Measurements from ENCODE around the gene C22orf23. TPM values are rescaled to one million over a fixed set of nuclear protein-coding genes. Genes with fewer than 3 reads are reported as not detected.

C22orf23 gene
- total RNA-seq, 1 donor = not detected

DNA sequence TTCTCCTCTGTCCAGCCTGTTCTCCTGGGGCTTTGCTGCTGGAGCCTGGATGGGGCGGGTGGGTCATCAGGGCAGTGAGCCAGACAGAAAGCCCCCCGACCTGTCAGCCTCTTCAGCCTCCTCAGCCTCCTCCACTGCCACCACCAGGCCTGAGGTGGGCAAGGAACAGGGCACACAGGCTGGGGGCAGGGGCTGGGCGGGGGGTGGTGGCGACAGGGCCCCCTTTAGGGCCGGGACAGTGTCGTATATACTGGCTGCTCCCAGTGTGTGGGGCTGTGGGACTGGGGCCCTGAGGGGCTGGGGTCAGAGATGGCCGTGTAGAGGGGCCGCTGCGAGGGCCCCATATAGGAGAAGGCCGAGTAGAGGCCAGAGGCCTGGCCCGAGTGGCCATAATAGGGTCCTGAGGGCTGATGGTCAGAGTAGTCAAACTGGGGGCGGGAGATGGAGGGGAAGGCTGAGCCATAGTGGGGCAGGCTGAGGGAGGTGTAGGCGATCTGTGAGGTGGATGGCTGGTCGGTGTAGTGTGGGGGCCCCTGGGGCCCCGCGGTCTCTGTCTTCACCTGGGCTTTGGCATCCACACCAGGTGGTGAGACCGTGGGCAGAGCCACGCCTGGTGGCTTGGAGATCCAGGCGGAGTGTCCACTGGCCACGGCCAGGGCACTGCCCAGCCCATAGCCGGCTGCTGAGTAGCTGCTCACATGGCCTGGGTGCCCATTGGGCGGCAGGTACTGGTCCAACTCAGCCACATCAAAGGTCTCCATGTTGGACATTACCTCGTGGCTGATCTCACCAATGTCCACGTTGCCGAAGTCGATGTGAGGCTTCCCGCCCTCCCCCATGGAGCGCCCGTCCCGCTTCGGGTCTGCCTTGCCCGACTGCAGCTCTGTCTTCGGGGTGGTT is 20.1 kb upstream of the C22orf23 start:
- TF ChIP-seq, protein P1, sequence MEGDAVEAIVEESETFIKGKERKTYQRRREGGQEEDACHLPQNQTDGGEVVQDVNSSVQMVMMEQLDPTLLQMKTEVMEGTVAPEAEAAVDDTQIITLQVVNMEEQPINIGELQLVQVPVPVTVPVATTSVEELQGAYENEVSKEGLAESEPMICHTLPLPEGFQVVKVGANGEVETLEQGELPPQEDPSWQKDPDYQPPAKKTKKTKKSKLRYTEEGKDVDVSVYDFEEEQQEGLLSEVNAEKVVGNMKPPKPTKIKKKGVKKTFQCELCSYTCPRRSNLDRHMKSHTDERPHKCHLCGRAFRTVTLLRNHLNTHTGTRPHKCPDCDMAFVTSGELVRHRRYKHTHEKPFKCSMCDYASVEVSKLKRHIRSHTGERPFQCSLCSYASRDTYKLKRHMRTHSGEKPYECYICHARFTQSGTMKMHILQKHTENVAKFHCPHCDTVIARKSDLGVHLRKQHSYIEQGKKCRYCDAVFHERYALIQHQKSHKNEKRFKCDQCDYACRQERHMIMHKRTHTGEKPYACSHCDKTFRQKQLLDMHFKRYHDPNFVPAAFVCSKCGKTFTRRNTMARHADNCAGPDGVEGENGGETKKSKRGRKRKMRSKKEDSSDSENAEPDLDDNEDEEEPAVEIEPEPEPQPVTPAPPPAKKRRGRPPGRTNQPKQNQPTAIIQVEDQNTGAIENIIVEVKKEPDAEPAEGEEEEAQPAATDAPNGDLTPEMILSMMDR (IDR thresholded peaks at IDR 0.05; ENCODE audit: insufficient read depth, low read depth, low read length) = no peak
- no peak for DNase-seq (ENCODE audit: low read depth)

DNA sequence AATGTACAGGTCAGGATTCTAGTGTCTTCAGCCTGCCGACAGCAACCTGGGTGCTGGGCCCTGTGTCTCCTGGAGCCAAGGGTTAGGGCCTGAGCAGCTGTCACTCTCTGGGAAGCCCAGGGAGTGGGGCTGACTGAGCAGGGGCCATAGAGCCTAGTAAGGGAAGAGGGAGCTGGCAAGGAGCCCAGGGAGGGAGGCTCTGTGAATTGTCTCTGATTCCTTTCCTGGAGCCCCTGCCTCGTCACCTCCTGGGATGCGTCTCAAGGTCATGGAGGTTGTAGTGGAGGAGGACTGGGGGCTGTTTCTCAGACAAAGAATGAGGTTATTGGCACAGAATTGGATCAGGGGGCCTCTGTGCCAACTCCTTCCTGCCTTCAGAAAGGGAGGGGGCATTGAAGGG is 19.1 kb upstream of the C22orf23 start:
- no peak for DNase-seq (ENCODE audit: low read depth)
- H3K4me3 ChIP-seq (ENCODE audit: low read depth, low read length) = no peak overlapping the region
- TF ChIP-seq, protein P1 (IDR thresholded peaks at IDR 0.05; ENCODE audit: insufficient read depth, low read depth, low read length) = no peak

More for the DNA sequence above, 20.1 kb upstream of the C22orf23 start:
- no peak overlapping the region for H3K4me3 ChIP-seq (ENCODE audit: low read depth, low read length)

DNA sequence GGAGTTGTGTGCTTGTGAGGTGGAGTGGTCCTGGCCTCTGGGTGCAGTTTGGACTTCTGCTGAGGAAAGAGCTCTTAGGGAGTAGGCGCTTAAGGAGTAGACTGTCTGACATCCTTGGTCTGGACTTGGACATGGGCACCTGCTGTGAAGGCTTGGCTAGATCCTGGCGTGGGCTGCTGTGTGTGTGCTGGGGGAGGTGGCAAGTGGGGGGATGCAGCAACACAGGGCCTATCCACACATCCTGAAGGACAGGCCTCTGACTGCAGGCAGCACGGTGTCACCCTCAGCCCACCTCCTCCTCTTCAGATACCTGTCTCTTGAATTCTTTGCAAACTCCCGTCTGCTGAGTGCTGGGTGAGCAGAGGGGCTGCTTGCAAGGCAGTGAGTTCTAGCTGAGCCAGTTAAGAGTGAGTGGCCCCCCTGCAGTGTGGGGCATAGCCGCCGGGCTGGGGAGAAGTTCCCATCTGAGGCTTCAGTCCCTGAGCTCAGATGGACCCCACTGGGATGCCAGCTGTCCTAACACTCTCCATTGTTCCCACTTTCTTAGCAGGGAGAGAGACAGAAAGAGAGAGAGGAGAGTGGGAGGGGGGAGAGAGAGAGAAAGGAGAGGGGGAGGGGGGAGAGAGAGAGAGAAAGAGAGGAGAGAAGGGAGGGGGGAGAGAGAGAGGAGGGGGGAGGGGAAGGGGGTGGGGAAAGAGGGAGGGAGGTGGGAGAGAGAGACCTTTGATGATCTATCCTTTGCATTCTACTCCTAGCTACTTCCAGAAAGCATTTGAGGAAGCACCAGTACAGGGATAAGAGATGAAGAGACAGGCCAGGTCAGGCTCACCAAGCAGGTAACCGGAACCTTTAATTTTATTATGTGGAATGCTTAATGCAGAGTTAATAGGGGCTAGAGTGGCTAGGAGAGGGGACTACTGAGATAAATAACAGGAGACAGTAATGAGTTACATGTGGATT is 18.4 kb upstream of the C22orf23 start:
- TF ChIP-seq, protein P1 (IDR thresholded peaks at IDR 0.05; ENCODE audit: insufficient read depth, low read depth, low read length) = no peak
- DNase-seq (ENCODE audit: low read depth) = no peak
- no peak overlapping the region for H3K4me3 ChIP-seq (ENCODE audit: low read depth, low read length)

- no peak for DNase-seq (ENCODE audit: low read depth)
- TF ChIP-seq, protein P1 (IDR thresholded peaks at IDR 0.05; ENCODE audit: insufficient read depth, low read depth, low read length) = no peak
- no peak overlapping the region for H3K4me3 ChIP-seq (ENCODE audit: low read depth, low read length)
Measured at GRCh38 chr22:37970864-37971263, 17.5 kb upstream of the C22orf23 start.

- no peak for DNase-seq (ENCODE audit: low read depth)
- H3K4me3 ChIP-seq (ENCODE audit: low read depth, low read length) = no peak overlapping the region
- TF ChIP-seq, protein P1 (IDR thresholded peaks at IDR 0.05; ENCODE audit: insufficient read depth, low read depth, low read length) = no peak
Measured at GRCh38 chr22:37968452-37969251, 15.3 kb upstream of the C22orf23 start.
